HS-5 (cell line): ENCODE data around the gene DYNLL2.
"Not testable (repeated sequence)": the region's sequence is repeated elsewhere in the genome, so short reads cannot be mapped to it uniquely, and the experiment has no call there.

ENCODE experiments used
- DNase-seq: peaks from one replicate; pipeline ENCODE4 v3.0.0-alpha.2; 2012; ENCODE audit warnings: low read depth

DYNLL2 gene

GRCh38 chr17:58072862-58073261, 10.4 kb upstream of the DYNLL2 start:
- DNase-seq: no peak

GRCh38 chr17:58073266-58073665, 10.0 kb upstream of the DYNLL2 start:
- DNase-seq: not testable (repeated sequence)

DNA sequence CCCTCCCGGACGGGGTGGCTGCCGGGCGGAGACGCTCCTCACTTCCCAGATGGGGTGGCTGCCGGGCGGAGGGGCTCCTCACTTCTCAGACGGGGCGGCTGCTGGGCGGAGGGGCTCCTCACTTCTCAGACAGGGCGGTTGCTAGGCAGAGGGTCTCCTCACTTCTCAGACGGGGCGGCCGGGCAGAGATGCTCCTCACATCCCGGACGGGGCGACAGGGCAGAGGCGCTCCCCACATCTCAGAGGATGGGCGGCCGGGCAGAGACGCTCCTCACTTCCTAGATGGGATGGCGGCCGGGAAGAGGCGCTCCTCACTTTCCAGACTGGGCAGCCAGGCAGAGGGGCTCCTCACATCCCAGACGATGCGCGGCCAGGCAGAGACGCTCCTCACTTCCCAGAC, 8.8 kb upstream of the DYNLL2 start:
- DNase-seq: not testable (repeated sequence)

- DNase-seq: no peak
These were observed 3.8 kb upstream of the DYNLL2 start for GRCh38 chr17:58079300-58080033.

DNA sequence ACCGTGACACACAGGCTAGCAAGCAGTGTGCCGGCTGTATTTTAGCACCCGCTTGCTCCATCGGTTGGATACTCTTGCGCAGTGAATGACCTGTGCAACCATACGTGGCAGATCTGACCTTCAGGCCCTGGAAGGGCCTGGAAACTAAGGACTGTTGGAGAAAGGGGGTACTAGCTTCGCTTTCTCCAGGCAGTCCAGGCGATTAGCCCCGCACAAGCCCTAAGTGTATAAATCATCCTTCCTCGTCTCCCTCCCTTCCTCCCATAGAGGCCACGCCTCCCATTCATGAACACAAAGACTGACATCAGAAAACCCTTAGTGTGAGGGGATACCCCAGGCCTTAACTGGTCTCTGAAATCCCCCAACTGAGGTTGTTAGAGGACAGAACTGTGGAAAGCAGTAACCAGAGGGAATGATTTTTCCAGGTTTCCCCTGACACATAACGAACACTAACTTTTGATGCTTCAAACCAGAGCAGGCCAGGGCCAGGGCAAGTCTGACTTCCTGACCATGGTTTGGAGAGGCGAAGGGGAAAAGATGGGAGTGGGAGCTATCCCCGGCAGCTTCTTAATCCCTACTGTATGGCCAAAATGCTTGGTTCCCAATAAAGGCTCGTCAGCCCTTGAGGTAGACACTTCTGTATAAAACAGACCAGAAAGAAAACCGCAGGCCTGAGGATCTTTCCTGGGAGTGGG, 1.4 kb upstream of the DYNLL2 start:
- DNase-seq: no peak

GRCh38 chr17:58082341-58082869, 814 bp upstream of the DYNLL2 start:
- no peak for DNase-seq

DNA sequence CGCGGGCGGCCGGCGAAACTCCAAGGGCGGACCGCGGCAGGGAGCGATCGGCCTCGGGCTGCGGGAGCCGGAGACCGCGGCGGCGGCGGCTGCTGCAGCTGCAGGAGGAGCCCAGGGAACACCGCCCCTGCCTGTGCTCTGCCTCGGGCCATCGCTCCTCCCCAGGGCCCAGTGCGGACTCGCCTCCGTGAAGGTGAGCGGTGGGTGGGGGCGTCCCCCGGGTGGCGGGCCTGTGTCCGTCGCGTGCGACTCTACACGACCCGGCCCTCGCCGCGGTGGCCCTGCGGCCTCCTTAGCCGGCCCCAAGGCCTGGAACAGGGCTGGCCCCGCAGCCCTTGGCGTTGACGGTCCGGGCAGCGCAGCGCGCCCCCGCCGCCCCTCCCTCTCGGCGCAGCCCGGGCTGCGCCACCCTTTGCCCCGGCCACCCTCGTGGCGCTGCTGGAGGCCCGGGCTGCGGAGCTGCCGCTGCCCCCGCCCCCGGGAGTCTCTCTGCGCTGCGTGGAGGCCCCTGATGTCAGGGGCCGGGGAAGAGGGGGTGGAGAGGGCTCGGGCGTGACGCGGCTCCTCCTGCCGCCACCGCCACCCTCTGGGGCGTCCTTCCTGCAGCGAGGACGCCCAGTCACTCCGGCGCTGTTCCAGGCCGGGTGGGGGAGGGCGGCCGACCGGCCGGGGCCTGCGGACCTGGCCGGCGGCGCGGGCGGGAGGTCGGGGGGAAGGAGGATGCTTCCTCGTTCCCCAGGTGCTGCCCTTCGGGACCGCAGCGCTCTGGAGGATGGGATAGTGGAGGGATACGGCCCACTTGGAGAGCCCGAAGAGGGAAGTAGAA, 485 bp downstream of the DYNLL2 start:
- DNase-seq: no peak

- DNase-seq: no peak
These were observed 1.2 kb downstream of the DYNLL2 start for GRCh38 chr17:58084317-58084981.

- DNase-seq: no peak
These were observed 2.0 kb downstream of the DYNLL2 start for GRCh38 chr17:58085039-58085715.

GRCh38 chr17:58086953-58087352, 3.7 kb downstream of the DYNLL2 start:
- DNase-seq: no peak

DNA sequence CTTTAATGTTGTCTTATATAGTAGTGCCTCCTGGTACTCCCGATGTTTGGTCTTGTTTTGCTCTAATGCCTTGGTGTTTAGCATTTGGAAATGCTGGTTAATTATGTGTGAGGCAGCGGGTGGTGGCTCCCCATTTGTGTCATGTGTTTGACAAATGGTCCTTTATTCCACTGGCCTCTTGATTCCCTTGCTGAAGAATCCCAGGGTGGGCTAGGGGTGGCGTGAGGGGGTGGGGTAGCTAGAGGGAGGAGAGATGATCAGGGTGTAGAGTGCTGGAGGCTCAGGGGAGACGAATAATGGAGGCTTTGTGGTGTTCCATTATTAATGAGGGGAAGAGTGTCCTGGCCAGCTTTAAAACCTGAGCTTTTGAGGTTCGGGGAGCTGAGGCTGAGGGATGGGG, 5.4 kb downstream of the DYNLL2 start:
- DNase-seq: no peak

DNA sequence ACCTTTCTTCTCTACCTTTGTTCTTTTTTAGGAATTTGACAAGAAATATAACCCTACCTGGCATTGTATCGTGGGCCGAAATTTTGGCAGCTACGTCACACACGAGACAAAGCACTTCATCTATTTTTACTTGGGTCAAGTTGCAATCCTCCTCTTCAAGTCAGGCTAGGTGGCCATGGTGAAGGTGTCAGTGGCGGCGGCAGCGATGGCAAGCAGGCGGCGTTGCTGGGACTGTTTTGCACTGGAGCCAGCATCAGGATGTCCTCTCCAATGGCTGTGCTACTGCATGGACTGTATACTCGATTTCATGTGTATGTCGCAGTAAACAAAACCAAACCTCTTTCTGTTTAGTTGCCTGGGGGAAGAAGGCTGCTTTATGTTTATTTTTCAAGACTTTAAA, 5.9 kb downstream of the DYNLL2 start:
- no peak for DNase-seq

- no peak for DNase-seq
These were observed 7.9 kb downstream of the DYNLL2 start for GRCh38 chr17:58091024-58091567.

- DNase-seq: no peak
These were observed 9.0 kb downstream of the DYNLL2 start for GRCh38 chr17:58092101-58092796.

DNA sequence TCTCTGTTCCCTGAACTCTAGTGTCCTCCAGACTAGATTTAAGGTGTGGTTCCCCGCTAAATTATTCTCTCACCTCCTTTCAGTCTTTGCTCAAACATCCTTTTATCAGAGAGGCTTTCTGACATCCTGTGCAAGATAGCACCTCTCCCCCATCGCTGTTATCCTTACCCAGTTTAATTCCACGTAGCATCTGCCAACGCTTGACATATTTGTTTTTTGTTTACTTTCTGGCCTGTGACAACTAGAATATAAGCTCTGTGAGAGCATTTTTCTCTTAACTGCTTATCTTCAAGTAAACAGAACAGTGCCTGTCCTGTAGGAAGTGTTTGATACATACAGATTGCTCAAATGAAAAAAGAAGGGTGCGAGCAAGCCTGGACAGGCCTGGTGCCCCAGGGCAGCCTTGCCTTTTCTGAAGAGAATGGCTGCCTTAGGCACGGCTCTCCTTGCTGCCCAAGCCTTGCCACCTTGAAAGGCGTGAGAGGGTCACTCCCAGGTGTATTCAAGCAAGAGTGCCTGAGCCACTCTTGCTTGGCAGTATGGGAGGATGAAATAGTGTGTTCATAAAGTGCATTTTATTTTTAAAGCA, 9.7 kb downstream of the DYNLL2 start:
- no peak for DNase-seq

GRCh38 chr17:58094118-58094517, 10.9 kb downstream of the DYNLL2 start:
- no peak for DNase-seq

- DNase-seq: no peak
These were observed 13.7 kb downstream of the DYNLL2 start for GRCh38 chr17:58096892-58097291.

GRCh38 chr17:58097384-58098088, 14.3 kb downstream of the DYNLL2 start:
- no peak for DNase-seq

DNA sequence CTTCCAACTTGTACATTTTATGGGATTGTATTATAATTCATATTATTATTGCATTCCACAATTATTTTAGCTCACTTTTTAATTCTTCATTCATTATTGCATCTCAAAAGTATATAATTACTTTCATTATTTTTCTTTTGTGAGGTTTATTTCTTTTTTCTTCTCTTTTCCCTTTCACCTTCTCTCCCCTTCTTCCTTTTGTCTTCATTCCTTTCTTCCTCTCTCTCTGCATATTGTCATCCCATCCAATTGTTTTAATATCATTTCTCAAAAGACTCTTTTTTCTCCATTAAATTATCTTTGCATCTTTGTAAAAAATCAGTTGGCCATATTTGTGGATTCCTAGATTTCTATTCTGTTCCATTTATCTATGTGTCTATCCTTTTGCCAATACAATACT, 17.3 kb downstream of the DYNLL2 start:
- no peak for DNase-seq
